Ishikawa (cell line): ENCODE data around the gene FBXL17.

Experiments
- CREB1 ChIP-seq: IDR thresholded peaks from 2 replicates; pipeline ENCODE4 v1.6.1; 2012; ENCODE audit warnings: low read depth
- EGR1 ChIP-seq: IDR thresholded peaks from 2 replicates; pipeline ENCODE4 v1.6.1; 2012
- EP300 ChIP-seq: IDR thresholded peaks from 2 replicates; pipeline ENCODE4 v1.6.1; 2012; ENCODE audit warnings: borderline replicate concordance
- RAD21 ChIP-seq: IDR thresholded peaks from 2 replicates; pipeline ENCODE4 v1.6.1; 2012; ENCODE audit warnings: low read depth
- TAF1 ChIP-seq: IDR thresholded peaks from 2 replicates; pipeline ENCODE4 v1.6.1; 2012; ENCODE audit warnings: low read depth, mild to moderate bottlenecking
- YY1 ChIP-seq: IDR thresholded peaks from 2 replicates; pipeline ENCODE4 v1.6.1; 2012; ENCODE audit warnings: low read depth
- TF ChIP-seq, protein P1 (sequence below): IDR thresholded peaks from 2 replicates; pipeline ENCODE4 v1.6.1; 2012

DNA sequence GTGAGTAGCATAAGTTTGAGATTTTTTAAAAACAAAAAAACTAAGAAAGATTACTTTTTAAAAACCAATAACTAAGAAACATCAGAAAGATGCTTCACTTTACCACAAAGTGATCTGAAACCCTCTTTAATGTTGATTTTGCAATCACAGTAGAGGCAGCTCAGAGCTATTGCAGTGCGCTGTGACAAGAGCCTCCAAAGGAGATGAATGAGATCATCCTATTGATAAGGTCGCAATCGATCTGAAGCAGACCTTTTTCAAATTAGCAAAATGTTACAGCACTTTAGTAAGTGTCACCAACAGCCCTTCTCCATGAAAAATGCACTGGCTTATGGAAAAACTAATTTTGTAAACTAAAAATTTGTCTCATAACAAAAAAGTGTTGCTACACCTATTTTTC, 426.6 kb downstream of the FBXL17 start:
- TF ChIP-seq EGR1 (no peak), EP300 (no peak), RAD21 (no peak), TAF1 (no peak), YY1 (no peak), CREB1 (no peak)
- TF ChIP-seq, protein P1, sequence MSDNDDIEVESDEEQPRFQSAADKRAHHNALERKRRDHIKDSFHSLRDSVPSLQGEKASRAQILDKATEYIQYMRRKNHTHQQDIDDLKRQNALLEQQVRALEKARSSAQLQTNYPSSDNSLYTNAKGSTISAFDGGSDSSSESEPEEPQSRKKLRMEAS = no peak
